Psoas muscle (tissue), 8 donors: Measurements from ENCODE around the gene APBB2. TPM values are rescaled to one million over a fixed set of nuclear protein-coding genes. Genes with fewer than 3 reads are reported as not detected.
"Not testable (repeated sequence)": the region's sequence is repeated elsewhere in the genome, so short reads cannot be mapped to it uniquely, and the experiment has no call there.

Source experiments
- ATAC-seq, 4 donors: fragments of 200-7000 bp; cut with Tn5 transposase; one replicate each; pipeline ENCODE4 v1.9.1; 2020; ENCODE audit warnings: moderate library complexity in 3 of 4, mild to moderate bottlenecking in 2 of 4
- DNase-seq, 2 donors: peaks; one replicate each; pipeline ENCODE4 v3.0.0-alpha.2; 2020
- H3K27ac ChIP-seq: fragments of 200-600 bp; one replicate; pipeline ENCODE4 v1.8.0; 2022
- H3K27me3 ChIP-seq, 3 donors: fragments of 200-600 bp in 1 of 3; one replicate each; pipeline versions ENCODE4 v1.6.1 to v1.8.0; 2013 to 2022; ENCODE audit warnings: low read length in 2 of 3, mild to moderate bottlenecking in 2 of 3, moderate library complexity in 1 of 3; ENCODE audit not compliant: insufficient read depth in 3 of 3
- H3K36me3 ChIP-seq, 2 donors: fragments of 200-600 bp in 1 of 2; one replicate each; pipeline versions ENCODE4 v1.6.1 to v1.8.0; 2013 to 2022; ENCODE audit warnings: low read depth in 1 of 2, mild to moderate bottlenecking in 1 of 2, moderate library complexity in 1 of 2; ENCODE audit not compliant: insufficient read depth in 1 of 2
- H3K4me1 ChIP-seq: fragments of 200-600 bp; one replicate; pipeline ENCODE4 v1.8.0; 2022
- H3K4me3 ChIP-seq: fragments of 200-600 bp; one replicate; pipeline ENCODE4 v1.8.0; 2022; ENCODE audit warnings: mild to moderate bottlenecking
- H3K9me3 ChIP-seq: fragments of 200-600 bp; one replicate; pipeline ENCODE4 v1.8.0; 2022
- WGBS, 3 donors: extraction: QIAGEN DNeasy Blood & Tissue Kit; methylation state at CpG; one replicate each; pipeline versions ENCODE4 v1.1.6 to v1.1.7; 2013; 5-methylcytosine and 5-hydroxymethylcytosine counted together
- intact Hi-C, 2 donors: fragments of 100-400 bp; cut with DNase I; formaldehyde crosslinking; loops; one replicate each; pipeline versions ENCODE4 v1.11.0 to v1.14.2; 2022
- polyA plus RNA-seq, 3 donors: library from polyadenylated mRNA; stranded (reverse); fragments of 200-250 nt; gene quantifications; one replicate each; pipeline ENCODE4 v1.2.3, GENCODE V29; 2013
- total RNA-seq, 4 donors: library from RNA; stranded (reverse); fragmentation: NEBNext Ultra II Directional in 2 of 4; extraction: Animal tissue kit (Norgen Biotek cat#: 25700) in 2 of 4; gene quantifications; one replicate each; pipeline versions ENCODE4 v1.2.1 to v1.2.4, GENCODE V29; 2021 to 2023
- TF ChIP-seq, protein P1 (sequence below): fragments of 200-600 bp; IDR thresholded peaks from one replicate; pipeline ENCODE4 v1.8.0; 2022; ENCODE audit warnings: antibody characterized with exemption
- donor health status: healthy with polysubstance abuse.
- donor health status: DM: no; HTN: no; CAD: no; lungs with moderate emphysema.
- donor health status: Bipolar disorder and iron deficiency.
- donor health status: healthy.
- donor health status: DM: yes; HTN: yes; CAD: no.
- donor health status: DM: no; HTN: no; CAD: no.
- donor health status: DM: no; HTN: no; CAD: no.
- donor health status: DM: yes; HTN: yes; CAD: no.

APBB2 gene
- total and polyA plus RNA-seq, 7 donors: 3.1 to 37.4 (median 11.3) TPM

DNA sequence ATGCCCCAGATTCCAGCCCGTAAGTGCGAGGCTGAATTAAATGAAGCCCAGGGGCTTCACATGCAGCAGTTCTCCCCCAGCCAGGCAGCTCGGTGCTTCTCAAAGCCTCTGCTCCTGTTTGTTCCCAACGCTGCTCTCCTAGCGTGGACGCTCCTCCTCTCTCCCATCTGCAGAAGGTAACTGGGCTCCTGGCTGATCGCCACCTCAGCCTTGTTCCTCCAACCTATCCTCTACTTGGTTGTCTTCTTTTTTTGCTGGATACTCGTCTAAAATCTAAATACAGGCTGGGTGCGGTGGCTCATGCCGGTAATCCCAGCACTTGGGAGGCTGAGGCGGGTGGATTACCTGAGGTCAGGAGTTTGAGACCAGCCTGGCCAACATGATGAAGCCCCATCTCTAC lies 394.2 kb downstream of the APBB2 start:
- WGBS, 3 donors: 93 to 96% (median 95%) methylated on average over 11 of the region's 11 CpGs
- DNase-seq (no peak), ATAC-seq (no peak)
- intact Hi-C loops: no loop called here
- TF ChIP-seq, protein P1, sequence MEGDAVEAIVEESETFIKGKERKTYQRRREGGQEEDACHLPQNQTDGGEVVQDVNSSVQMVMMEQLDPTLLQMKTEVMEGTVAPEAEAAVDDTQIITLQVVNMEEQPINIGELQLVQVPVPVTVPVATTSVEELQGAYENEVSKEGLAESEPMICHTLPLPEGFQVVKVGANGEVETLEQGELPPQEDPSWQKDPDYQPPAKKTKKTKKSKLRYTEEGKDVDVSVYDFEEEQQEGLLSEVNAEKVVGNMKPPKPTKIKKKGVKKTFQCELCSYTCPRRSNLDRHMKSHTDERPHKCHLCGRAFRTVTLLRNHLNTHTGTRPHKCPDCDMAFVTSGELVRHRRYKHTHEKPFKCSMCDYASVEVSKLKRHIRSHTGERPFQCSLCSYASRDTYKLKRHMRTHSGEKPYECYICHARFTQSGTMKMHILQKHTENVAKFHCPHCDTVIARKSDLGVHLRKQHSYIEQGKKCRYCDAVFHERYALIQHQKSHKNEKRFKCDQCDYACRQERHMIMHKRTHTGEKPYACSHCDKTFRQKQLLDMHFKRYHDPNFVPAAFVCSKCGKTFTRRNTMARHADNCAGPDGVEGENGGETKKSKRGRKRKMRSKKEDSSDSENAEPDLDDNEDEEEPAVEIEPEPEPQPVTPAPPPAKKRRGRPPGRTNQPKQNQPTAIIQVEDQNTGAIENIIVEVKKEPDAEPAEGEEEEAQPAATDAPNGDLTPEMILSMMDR: no peak
- H3K4me1 ChIP-seq: no peaks in the 10 kb centered on the region
- H3K27ac ChIP-seq: no peak overlapping the region
- H3K27me3 ChIP-seq: no peaks in the 10 kb centered on the region
- H3K36me3 ChIP-seq: peaks cover 0 to 63% of the 10 kb centered on the region in 2 donors
- no peaks in the 10 kb centered on the region for H3K9me3 ChIP-seq
- no peak overlapping the region for H3K4me3 ChIP-seq

DNA sequence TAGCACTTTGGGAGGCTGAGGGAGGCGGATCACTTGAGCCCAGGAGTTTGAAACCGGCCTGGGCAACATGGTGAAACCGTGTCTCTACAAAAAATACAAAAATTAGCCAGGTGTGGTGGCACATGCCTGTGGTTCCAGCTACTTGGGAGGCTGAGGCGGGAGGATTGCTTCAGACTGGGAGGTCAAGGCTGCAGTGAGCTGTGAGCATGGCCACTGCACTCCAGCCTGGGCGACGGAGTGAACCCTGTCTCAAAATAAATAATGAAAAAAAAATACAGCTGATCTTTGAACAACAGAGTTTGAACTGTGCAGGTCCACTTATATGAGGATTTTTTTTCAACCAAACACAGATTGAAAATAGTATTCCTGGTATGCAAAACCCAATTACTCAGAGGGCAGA lies 397.2 kb downstream of the APBB2 start:
- intact Hi-C loops, DNase-seq, ATAC-seq, H3K4me1 ChIP-seq, H3K9me3 ChIP-seq, H3K4me3 ChIP-seq, H3K27ac ChIP-seq, H3K27me3 ChIP-seq: not testable (repeated sequence)
- H3K36me3 ChIP-seq: peaks cover 3 to 55% of the 10 kb centered on the region in 2 donors
- 91 to 93% (median 92%) methylated on average over 6 of the region's 6 CpGs for WGBS, 3 donors

DNA sequence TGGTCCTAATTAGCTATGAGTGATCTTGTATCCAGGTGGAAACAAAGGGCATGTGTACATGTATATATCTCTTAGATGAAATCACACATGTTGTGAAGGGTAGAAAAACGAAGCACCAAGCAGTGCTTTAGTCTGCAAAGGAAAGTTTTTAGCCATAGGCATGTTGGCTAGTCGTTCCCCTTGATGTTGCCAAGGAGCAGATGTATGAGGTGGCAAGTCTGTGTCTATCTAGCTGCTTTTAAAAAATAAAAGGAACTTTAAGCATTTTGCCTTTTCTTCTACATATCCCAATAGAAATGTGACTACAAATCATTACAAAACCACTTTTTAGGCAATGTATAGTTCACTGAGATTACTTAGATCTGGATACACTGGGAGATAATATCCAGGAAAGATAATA lies 401.5 kb downstream of the APBB2 start:
- Histone ChIP-seq H3K9me3 (no peaks in the 10 kb centered on the region), H3K27me3 (no peaks in the 10 kb centered on the region), H3K4me3 (no peak overlapping the region), H3K4me1 (no peaks in the 10 kb centered on the region), H3K36me3 (peaks cover 3 to 34% of the 10 kb centered on the region in 2 donors), H3K27ac (no peak overlapping the region)
- TF ChIP-seq, protein P1: no peak
- ATAC-seq (no peak), DNase-seq (no peak)
- WGBS, 3 donors: 85 to 89% (median 86%) methylated on average over 2 of the region's 2 CpGs
- intact Hi-C loops: no loop called here

DNA sequence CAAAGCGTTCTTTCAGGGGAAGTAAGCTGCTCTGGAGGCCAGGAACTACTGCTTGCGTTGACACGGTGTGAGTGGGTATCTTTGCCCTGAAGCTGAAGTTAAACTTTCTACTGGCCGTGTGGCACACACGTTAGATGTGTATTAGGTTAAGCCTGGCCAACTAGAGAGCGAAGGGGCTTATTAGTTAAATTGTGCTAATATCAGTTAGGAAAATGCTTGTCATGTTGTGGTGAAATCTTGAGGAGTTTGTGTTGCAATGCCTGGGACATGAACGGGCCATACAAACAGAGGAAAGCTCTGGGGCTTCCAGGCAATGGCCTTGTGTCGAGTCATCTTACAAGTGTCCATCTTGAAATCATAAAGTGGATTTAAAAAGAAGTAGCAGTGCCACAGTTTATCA lies 402.0 kb downstream of the APBB2 start:
- Histone ChIP-seq H3K27me3 (no peaks in the 10 kb centered on the region), H3K36me3 (peaks cover 3 to 30% of the 10 kb centered on the region in 2 donors), H3K9me3 (no peaks in the 10 kb centered on the region), H3K4me1 (no peaks in the 10 kb centered on the region), H3K4me3 (no peak overlapping the region), H3K27ac (no peak overlapping the region)
- no peak for DNase-seq
- intact Hi-C loops: no loop called here
- WGBS, 3 donors: 87 to 89% (median 88%) methylated on average over 8 of the region's 8 CpGs
- TF ChIP-seq, protein P1: no peak
- ATAC-seq: peak in 2 of 4 donors; percentile 35 to 62

DNA sequence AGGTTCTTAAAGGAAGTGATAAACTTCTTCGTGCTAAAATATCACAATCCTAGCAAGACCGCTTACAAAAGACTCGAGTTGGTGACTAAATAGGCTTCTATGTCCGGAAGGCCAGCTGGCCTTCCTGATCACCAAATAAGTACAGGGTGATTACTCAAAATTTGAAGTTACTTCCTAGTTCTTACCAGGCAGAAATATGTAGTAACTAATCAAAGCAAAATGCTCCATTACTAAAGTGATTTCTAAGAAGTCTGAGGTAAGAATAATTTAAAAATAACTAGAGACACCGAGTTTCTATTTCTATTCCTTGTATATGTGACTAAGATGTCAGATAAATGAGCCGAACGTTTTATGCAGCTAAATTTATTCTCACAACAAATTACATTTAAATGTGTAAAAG lies 402.4 kb downstream of the APBB2 start:
- intact Hi-C loops: no loop called here
- Histone ChIP-seq H3K4me3 (no peak overlapping the region), H3K36me3 (peaks cover 3 to 30% of the 10 kb centered on the region in 2 donors), H3K9me3 (no peaks in the 10 kb centered on the region), H3K4me1 (no peaks in the 10 kb centered on the region), H3K27ac (no peak overlapping the region), H3K27me3 (no peaks in the 10 kb centered on the region)
- TF ChIP-seq, protein P1: no peak
- no peak for DNase-seq
- ATAC-seq: peak in 1 of 4 donors; percentile 62
- WGBS, 3 donors: 53 to 76% (median 59%) methylated on average over 7 of the region's 7 CpGs
